CD4-positive, alpha-beta T cell treated with Interleukin-1 beta for 1 hour (primary cell): ENCODE results near the gene KCNQ1.

Experiments
- DNase-seq, 2 donors: peaks; one replicate each; pipeline ENCODE4 v3.0.0-alpha.2; 2020 to 2022

Gene KCNQ1

DNA sequence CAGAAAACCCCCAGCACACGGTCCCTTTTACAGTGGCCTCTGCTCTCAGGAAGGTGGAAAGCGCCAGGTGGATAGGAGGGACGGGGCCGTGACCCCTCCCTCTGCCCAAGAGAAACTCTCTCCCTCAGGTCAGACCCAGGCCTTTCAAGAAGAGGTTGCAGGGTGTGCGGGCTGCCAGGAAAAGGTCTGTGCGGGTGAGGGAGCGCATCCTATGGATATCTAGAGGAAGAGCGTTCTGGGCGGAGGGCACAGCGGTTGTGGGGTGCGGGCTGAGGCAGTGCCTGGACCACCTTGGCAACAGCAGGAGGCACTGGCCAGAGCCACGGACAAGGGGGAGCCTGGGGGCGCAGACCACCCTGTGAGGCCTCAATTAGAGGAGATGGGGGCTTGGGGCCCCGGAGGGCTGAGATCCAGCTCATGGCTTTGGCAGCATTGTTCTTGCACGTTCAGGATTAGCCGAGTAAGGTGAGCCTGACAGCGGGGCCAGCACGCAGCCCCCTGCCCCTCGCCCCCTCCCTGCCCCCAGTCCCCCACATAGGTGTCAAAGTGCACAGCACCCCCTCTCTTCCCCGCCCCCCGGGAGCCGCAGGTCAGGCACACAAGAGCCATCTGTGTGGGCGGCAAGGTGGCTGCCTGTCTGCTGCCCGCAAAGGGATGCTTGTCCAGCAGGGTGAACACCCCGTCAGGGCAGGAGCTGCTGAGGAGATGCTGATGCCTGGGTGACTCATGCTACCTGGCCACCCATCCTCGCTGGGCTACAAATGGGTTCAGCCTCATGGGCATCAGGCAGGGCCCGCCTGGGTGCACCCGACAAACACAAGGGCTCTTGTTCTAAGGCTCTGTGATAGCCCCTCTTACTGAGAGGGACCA is 347.8 kb downstream of the KCNQ1 start:
- no peak for DNase-seq

DNA sequence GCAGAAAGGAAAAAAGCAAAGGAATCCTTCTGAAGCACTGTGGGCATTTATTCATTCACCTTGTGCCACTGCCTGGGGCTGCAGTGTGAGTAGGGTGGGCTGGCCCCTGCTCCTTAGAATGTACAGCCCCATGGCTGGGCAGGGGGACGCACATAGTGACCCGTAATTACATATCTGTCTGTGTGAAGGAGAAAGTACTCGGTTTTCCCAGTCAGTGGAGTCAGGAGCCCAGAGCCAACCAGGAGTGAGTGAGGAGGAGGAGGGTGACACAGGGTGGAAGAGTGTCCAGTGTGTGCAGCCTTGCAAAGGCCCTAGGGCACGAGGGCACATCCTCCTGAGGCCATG is 348.9 kb downstream of the KCNQ1 start:
- DNase-seq: no peak

DNA sequence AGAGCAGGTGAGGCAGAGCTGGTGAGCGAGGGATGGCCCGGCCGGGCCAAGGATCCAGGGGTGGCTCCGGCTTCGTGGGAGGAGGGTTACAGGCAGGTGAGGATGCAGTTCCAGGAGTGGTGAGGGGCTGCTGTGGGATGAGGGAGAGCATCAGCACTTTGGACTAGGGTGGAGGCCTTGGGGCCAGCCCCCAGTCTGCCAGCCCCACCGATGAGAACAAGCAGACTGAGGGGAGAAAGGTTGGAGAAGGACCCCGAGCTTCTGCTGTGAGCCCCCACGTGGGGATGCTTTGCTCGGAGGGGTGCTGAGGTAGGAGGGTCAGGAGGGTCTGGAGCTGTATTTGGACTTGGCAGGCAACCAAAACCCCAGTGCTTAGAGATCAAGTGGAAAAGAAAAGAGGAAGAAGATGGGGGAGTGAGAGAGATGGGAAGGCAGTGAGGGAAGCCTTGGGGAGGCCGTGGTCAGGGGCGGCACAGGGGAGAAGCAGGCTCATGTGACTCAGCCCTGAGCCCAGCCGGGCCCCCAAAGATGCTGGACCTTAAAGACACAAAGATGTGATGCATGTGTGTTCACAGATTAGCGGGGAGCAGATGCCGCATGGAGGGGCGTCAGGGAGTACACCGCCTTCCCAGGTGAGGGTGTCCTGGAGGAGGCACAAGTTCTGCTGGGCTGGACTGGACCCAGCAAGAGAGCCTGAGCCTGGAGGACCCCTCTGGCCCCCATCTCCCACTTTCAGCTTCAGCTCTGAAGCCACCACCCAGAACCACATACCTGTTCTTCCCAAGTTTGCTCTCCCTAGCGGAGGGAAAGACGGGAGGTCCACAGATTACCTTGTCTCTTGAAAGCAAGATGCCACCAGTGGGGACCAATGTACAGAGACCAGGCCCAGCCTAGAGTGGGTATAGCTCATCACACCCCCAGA is 349.5 kb downstream of the KCNQ1 start:
- DNase-seq: no peak

DNA sequence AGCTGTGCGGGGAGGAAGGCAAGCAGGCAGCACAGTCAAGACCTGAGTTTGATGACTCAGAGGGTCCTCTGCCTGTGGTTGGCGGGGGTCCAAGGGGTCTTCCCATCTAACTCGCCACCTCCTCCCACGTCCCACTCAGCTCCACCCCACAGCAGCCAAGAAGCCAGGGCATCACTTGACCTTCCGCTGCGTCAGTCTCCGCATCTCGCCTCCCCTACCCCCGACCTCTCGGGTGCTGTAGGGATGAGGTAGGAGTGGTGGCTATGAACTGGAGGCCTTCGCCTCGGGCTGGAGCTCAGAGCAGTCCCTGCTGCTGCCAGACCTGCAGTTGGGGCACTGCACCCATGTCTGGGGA is 350.1 kb downstream of the KCNQ1 start:
- no peak for DNase-seq

DNA sequence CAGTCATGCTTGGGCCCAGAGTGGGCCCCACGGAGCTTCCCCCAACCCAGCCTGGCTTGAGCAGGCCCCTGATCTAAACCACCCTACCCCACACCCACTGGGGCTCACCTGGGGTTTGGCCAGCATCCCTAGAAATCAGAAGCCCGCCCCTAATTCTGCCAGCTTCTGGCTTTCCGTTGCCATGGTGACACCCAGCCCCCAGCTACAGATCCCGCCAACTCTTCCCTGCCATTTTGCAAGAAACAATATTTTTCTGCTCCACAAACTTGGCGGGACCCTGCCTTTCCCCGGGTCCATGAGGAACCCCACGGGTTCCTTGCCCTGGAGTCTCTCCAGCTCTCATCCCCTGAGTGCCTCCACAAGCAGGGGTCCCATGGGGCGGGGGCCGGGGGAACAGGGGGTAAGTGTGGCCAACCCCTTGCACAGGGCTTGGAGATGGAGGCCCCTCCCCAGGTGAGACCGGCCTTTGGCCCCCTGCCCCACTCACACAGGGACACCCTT is 350.7 kb downstream of the KCNQ1 start:
- no peak for DNase-seq

DNA sequence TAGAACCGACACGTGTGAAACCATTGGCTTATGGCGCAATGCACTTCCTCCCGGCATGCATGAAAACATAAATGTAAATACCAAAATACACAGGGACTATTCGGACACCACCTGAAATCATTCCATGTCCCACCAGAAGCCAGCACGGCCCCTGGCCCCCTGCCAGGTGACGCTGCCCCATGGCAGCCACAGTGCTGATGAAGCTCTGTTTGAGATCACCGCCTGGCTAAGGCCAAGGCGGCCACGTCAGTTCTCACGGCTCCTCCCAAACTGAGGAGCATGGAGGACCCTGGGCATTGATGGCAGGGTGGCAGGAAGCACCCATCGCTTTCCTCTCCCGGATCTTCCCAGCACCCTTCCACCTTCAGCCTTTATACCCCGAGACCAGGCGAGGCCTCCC is 351.3 kb downstream of the KCNQ1 start:
- DNase-seq: no peak

DNA sequence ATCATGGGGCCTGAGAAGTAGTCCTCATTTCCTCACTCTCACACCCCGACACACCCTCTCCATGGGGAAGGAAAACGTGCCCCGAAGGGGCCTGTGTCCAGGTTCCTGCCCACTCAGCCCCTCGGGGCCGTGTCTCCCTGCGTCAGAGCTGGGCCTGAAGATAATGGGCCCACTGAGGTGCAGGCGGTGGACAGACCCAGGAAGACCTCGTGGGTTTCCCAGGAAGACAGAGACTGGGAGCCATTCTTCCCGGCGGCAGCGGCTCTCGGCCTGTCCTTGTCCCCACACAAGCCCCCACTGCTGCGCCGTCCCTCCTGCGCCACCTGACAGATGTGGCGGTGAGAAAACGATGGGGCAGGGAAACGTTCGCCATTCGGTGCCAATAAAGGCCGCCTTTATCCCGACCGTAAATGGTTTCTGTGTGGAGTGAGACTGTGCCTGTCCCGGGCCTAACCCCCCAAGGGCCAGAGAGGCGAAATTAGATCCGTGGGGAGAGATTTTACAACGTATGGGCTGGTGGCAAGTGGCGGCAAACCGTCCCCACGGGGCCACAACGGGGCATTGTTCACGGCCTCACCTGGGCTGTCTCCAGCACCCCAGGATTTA is 351.8 kb downstream of the KCNQ1 start:
- no peak for DNase-seq

DNA sequence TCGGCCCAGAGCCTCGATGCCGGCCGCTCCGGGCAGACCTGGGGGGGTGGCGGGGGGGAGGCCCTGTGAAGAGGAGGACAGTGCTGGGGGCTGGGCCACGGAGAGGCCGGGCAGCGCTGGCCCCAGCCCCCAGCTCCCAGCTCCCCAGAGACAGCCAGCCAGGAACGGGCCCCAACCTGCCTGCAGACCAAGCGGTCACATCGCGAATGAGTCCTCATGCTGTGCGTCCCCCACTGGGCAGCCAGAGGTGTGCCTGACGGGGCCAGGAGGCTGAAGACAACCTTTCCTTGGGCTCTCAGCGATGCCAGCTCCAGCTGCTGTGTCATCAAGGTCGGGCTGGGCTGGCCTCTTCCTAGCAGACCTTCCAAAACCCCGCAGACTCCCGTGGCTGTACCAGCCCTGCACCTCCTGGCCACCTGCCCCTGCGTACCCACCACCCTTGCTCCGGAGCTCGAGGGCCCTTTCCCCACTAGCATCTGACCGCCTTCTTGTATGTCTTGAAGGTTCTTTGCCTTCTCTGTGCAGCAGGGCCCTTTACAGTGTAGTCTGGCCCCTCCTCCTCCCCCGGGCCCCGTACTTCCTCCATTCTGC is 352.4 kb downstream of the KCNQ1 start:
- DNase-seq: no peak

DNA sequence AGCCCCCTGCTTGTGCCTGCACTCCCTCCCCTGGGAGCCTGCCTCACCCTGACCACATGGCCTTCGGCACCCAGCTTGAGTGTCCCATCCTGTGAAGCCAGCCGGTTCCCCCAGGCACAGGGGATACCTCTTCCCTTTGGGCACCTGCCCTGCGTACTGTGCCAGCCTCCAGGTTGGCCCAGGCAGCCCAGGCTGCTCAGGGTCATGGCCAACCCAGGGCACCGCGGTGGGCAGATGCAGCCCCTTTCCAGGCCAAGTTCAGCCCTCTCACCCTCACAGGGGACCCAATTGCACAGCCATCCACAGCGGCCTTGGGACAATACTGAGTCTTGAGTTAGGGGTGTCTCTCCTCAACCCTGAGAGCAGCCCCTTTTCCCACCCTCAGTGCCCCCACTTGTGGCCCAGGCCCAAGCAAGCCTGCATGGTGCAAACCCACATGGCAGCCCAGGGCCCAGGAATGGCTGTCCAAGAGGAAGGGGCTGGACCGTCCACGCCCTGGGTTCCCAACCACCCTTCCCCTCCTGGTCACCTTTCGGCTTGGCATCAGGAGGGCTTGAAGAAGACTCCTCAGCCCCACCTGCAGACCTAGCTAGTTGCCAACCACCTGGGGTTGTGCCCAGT is 353.0 kb downstream of the KCNQ1 start:
- no peak for DNase-seq

DNA sequence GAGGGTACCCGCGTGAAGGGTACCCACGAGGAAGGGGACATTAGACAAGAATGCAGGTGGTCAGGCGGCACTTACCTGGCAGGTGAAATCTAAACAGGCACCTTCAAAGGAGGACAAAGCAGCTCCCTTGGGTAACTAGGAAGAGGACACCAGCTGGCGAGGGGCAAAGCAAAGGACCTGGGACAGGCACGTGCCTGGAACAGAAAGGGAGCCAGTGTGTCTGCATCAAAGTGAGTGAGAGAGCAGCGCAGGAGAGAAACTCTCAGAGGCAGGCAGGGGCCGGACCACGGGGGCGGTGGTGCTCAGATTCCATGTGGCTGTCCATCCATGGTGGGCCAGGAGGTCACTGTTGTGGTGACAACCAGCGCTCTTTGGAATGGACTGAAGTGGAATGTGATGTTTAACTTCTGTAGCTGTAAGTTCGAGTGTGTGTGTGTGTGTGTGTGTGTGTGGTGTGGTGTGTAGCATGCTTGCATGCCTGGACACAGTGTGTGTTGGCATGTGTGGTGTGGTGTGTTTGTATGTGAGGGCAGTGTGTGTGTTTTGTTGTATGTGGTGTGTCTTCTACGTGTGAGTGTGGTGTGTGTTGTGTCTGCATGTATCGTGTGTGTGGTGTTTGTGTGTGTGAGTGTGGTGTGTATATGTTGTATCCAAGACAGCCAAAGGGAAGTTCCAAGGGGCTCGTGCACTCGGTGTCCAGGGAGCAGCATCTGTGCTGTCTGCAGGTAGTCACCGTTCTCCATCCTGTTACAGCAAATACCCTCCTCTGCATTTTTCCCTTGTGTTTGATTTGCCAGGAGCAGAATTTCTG is 354.3 kb downstream of the KCNQ1 start:
- DNase-seq: no peak

DNA sequence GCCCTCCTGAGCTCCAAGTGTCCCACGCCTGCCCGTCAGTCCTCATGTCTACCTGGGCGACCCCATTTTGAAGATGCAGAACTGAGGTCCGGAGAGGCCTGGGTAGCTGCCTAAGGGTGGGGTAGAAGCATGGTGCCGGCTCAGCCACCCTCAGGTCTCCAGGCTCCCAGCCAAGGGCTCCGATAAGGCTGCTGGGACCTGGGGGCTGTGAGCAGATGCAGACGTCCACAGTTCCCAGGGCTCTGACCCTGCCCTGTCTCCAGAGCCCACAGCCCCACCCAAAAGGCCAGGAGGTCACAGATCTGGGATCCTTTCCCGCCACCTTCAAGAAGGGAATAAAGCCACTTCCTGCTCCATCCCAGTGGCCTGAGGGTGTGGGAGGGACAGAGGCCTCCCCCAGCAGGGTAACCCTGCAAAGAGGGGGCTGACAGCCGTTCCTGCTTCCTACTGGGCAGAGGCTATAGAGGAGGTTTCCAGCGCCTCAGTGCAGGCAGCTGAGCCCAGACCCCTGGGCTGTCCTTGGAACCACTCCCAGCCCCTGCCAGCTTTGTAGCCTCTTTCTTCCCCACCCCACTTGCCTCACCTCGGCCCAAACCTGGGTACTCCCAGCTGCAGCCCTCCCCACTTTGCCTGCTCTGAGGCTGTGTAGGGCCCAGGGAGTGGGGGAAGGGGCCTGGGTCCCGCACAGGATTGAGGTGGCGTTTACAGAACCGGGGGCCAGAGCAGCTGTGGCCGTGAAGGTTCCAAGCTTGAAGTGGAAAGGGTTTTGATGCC is 355.3 kb downstream of the KCNQ1 start:
- no peak for DNase-seq

DNA sequence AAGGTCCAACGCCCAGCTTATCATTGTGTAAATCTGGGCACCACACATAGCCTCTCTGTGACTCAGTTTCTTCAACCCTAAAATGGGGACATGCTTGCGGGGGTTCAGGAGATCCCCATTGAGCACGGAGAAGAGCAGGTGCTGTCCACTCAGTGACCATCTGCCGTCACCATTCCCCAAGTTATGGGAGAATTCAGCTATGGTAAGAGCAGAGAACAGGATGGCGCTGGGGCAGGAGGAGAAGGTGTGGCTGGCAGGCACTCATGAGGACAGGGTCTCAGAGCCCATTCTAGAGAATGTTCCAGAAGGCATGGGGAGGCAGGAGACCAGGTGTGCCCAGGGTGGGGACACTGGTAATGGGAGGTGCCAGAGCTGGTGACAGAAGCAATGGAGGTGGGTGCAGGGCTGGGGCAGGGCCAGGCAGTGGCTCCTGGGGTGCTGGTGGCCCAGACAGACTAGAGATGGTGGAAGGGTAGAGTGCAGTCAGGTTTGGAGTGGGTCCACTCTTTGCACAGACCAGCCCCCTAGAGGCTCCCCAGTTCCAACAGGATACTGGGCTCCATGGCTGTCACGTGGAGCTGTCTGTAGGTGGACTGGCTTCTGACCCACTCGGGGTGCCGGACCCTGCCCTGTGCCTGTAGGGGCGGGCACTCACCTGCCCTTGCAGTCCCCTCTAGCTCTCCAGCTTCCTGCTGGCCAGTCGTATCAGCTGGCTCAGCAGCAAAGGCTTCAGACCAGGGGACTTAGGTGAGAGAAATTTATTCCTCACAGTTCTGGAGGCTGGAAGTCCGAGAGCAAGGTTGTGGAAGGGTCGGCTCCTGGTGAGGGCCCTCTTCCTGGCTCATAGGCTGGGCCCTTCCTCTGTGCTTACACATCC is 356.1 kb downstream of the KCNQ1 start:
- no peak for DNase-seq

DNA sequence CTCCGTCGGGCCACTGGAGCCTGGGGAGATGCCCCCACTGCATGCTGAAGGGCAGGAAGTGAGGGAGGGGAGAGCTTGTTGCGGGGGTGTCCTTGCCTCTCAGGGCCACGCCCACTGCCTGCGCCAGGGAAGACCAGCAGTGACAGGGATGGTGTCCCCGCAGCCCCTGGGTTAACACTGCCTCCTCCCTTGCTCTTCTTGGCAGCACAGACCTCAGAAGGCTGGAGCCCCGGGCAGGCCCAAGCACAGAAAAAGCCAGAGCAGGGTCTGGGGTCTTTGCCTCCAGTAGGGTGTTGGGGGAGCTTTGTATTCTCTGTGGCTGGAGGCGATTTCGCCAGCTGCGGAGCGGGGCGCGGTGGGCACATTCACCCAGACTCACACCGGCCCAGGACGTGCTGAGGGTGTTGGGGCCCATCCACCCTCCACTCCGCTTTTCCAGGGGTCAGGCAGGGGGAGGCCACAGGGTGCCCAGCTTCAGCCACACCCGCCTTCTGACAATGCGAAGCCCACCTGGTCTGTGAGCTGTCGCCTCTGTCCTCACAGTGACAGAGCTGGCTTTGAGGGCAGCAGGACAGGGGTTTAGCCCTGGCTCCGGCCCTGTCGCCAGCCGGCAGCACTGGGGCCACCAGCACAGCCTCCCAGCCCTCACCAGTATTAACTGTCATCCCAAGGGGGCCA is 357.0 kb downstream of the KCNQ1 start:
- DNase-seq: no peak

DNA sequence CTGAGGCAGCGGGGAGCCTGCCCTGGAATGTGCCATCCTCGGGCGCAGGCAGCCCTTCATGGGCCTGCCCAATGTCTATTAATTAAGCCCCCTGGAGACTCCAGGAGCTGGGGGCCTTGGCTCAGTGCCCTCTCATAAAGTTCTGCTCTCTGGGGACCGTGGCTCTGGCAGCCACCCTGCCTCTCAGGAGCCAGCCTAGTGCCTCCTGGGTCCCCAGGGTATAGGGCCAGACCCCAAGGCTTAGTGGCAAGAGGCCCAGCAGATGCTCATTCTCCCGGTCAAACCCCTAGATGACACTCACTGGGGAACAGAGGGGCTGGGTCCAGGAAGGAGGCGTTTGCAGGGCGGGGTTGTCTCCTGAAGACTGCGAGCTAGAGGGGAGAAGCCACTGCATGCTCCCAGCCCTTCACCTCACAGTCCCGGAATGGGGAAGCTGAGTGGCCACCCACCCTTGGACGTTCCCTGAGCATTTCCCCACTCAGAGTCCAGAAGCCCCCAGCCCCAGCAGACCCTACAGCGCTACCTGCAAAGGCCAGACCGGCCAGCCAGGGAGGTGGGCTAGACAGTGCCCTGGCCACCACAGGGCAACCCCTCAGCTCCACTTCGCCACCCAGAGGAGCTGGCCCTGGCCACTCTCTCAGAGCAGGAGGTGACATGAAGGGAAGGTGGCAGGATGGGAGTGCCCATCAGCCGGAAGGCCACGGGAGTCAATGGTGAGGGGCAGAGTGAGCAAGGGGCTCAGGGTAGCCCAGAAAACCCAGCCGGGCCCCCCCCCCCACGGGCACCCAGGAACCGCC is 357.8 kb downstream of the KCNQ1 start:
- no peak for DNase-seq

DNA sequence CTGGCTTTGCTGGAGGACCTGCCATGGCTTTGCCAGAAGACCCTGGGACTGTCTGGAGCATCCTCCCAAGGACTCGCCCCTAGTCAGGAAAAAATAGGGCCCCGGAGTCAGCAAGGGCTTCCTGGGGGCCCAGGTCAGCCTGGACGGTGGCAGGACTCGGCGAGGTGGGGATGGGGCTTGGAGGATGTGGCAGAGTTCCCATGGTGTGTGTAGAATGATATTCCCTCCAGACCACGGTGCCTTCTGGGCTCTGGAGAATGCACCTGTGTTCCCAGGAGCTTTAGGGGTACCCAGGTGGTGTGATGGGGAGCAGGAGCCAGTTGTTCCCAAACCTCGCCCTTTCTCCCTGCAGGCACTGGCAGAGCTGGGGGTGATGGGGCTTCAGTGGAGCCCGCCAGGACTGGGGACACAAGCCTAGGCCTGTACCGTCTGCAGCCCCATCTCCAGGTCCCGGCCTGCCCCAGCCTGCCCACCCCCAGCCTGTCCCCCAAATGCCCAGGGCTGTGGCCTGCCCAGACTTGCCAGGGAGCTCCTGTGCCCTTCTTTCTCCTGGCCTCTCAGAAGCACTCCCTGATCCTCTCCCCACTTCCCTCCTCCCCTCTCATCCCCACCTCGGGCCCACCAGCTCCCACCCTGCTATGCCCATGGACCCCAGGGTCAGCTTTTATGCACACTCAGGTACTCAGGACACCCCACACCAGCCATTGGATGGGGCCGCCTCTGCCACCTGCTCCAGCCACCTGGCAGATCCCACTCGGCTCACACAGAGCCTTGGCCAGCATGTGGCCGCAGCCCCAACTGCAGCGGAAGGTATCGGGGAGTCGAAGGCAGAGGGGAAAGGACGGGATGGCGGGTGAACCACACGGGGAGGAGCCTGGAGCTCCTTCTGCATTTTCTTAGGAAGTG is 358.6 kb downstream of the KCNQ1 start:
- DNase-seq: no peak

DNA sequence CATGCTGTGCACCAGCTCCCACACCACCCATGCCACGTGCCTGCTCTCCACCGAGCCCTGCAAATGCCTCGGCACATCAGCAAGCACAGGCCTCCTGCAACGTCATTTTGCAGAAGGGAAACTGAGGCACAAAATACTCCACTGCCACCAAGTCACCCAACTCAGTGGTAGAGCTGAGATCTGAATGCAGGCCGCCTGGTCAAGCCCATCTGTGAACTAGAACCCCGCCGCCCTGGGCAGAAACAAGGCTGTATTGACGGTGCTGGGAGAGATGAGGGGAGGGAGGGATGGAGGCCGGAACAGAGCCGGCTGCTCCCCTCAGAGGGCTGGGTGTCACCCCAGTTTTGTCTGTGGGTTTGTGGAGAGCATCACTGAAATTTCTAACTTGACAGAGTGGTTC is 359.4 kb downstream of the KCNQ1 start:
- no peak for DNase-seq

DNA sequence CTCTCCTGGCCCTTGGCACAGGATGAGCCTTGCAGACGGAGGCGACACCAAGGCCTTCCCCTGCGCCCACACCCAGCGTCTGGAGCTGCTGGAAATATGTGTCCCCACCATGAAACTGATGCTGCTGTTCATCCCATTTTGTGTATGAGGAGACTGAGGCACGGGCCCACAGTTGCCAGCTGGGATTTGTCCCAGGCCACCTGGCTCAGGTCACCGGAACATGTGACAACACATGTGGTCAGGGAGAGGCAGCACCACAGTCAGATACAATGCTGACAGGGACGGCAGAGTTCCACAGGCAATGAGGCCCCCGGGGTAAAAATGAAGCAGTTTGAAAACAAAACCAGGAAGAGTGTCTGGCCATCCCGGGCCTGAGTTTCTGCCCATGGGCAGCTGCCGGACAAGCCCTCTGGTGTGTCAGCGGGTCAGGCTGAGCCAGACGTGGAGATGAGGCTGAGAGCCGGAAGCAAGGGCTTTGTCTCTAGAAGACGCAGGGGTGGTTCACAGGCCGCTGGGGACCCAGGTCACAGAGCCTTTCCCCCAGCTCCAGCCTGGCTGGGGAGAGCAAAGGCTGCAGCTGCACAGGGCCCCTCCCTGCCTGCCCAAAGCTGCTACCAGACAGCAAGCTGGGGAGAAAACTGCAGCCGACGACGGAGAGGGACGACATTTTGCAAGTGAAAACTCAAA is 360.0 kb downstream of the KCNQ1 start:
- DNase-seq: no peak
